ENCODE data around the gene STARD13.

The STARD13 gene

DNA sequence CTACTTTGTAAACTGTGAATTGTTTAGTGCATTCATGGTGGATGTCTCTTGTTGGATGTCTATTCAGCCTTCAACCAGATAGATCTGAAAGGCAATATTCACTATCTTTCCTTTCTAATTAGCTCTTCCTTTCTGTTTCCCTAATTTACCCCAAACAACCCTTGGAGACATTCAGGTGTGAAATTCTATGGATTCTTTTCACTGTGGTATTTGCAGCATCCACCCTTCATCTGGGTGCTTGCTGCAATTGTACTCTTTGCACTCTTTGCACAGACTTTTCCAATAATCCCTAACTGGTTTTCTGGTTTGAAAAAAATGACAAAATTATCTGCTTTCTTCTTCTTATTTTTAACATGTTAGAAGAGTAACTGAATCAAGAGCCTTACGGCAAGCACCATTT lies 212.8 kb downstream of the STARD13 start:
- H2BK12ac ChIP-seq (ENCODE audit: low read length in 2 of 2): no peak overlapping the region
- H4K91ac ChIP-seq (ENCODE audit: low read length): no peak overlapping the region
- no peak overlapping the region for H3K18ac ChIP-seq (ENCODE audit: low read depth in 1 of 2, low read length in 2 of 2)
- H3K27me3 ChIP-seq (ENCODE audit: control insufficient read depth in 1 of 2, insufficient read depth in 1 of 2, low read length in 2 of 2): no peaks in the 10 kb centered on the region
- H3K4ac ChIP-seq (ENCODE audit: low read depth in 1 of 2, low read length in 2 of 2): no peak overlapping the region
- no peaks in the 10 kb centered on the region for H3K79me1 ChIP-seq (replicated peaks; ENCODE audit: low read length, poor library complexity, severe bottlenecking)
- H3K27ac ChIP-seq (ENCODE audit: low read length, poor library complexity, severe bottlenecking): no peak overlapping the region
- H2BK5ac ChIP-seq (ENCODE audit: low read depth, low read length, poor library complexity, severe bottlenecking): no peak overlapping the region
- no peak for DNase-seq
- H3K9ac ChIP-seq (ENCODE audit: low read length): no peak overlapping the region
- H3K36me3 ChIP-seq (ENCODE audit: control insufficient read depth in 1 of 2, insufficient read depth in 2 of 2, low read depth in 1 of 2, low read length in 2 of 2): no peaks in the 10 kb centered on the region
- H3K23ac ChIP-seq (ENCODE audit: low read length in 2 of 2): no peak overlapping the region
- H2BK120ac ChIP-seq (ENCODE audit: low read depth, low read length): no peak overlapping the region
- H3K4me2 ChIP-seq (ENCODE audit: low read length, poor library complexity, severe bottlenecking): no peak overlapping the region
- 96% methylated on average over 1 of the region's 1 CpG for WGBS
- no peak overlapping the region for H2BK15ac ChIP-seq (ENCODE audit: low read depth, poor library complexity, severe bottlenecking)
- H4K8ac ChIP-seq (ENCODE audit: low read length): no peak overlapping the region
- no peaks in the 10 kb centered on the region for H3K9me3 ChIP-seq (ENCODE audit: control insufficient read depth, low read length)
- no peak overlapping the region for H2AK5ac ChIP-seq (ENCODE audit: low read length, severe bottlenecking)
- no peak overlapping the region for H2AFZ ChIP-seq (ENCODE audit: low read depth, low read length)
- H3K4me3 ChIP-seq (ENCODE audit: insufficient read depth in 1 of 2, low read depth in 1 of 2, low read length in 2 of 2): no peak overlapping the region
- no peaks in the 10 kb centered on the region for H3K4me1 ChIP-seq (ENCODE audit: control insufficient read depth, insufficient read depth, low read depth, low read length)
- H3K14ac ChIP-seq (ENCODE audit: low read length in 2 of 2): no peak overlapping the region

DNA sequence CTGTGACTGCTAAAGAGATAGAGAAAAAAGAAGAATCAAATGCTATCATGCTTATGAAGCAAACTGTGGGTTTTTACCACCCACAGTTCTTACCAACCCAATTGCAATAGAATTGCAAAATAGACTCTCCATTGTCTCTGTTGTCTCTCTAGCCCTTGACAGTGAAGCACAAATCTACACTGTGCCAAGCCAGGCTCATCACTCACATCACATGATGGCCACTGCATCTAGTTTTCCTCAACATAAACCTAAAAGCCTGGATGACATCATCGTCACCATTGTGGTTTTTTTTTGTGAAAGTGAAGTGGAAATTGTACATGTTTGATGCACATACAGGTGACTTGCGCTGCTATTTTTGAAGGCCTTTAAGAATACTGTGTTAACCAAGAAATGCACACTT lies 213.3 kb downstream of the STARD13 start:
- Histone ChIP-seq H4K8ac (ENCODE audit: low read length) (no peak overlapping the region), H3K18ac (ENCODE audit: low read depth in 1 of 2, low read length in 2 of 2) (no peak overlapping the region), H2AK5ac (ENCODE audit: low read length, severe bottlenecking) (no peak overlapping the region), H3K36me3 (ENCODE audit: control insufficient read depth in 1 of 2, insufficient read depth in 2 of 2, low read depth in 1 of 2, low read length in 2 of 2) (no peaks in the 10 kb centered on the region), H2BK5ac (ENCODE audit: low read depth, low read length, poor library complexity, severe bottlenecking) (no peak overlapping the region), H2BK120ac (ENCODE audit: low read depth, low read length) (no peak overlapping the region), H3K4ac (ENCODE audit: low read depth in 1 of 2, low read length in 2 of 2) (no peak overlapping the region), H3K4me2 (ENCODE audit: low read length, poor library complexity, severe bottlenecking) (no peak overlapping the region), H2BK15ac (ENCODE audit: low read depth, poor library complexity, severe bottlenecking) (no peak overlapping the region), H2AFZ (ENCODE audit: low read depth, low read length) (no peak overlapping the region), H4K91ac (ENCODE audit: low read length) (no peak overlapping the region), H3K9ac (ENCODE audit: low read length) (no peak overlapping the region), H3K23ac (ENCODE audit: low read length in 2 of 2) (no peak overlapping the region), H3K27me3 (ENCODE audit: control insufficient read depth in 1 of 2, insufficient read depth in 1 of 2, low read length in 2 of 2) (no peaks in the 10 kb centered on the region), H3K9me3 (ENCODE audit: control insufficient read depth, low read length) (no peaks in the 10 kb centered on the region), H3K79me1 (replicated peaks; ENCODE audit: low read length, poor library complexity, severe bottlenecking) (no peaks in the 10 kb centered on the region), H3K27ac (ENCODE audit: low read length, poor library complexity, severe bottlenecking) (no peak overlapping the region), H3K4me1 (ENCODE audit: control insufficient read depth, insufficient read depth, low read depth, low read length) (no peaks in the 10 kb centered on the region), H3K4me3 (ENCODE audit: insufficient read depth in 1 of 2, low read depth in 1 of 2, low read length in 2 of 2) (no peak overlapping the region), H2BK12ac (ENCODE audit: low read length in 2 of 2) (no peak overlapping the region), H3K14ac (ENCODE audit: low read length in 2 of 2) (no peak overlapping the region)
- WGBS: 96% methylated on average over 2 of the region's 2 CpGs
- DNase-seq: no peak

- Histone ChIP-seq H2AK5ac (ENCODE audit: low read length, severe bottlenecking) (no peak overlapping the region), H3K14ac (ENCODE audit: low read length in 2 of 2) (no peak overlapping the region), H3K36me3 (ENCODE audit: control insufficient read depth in 1 of 2, insufficient read depth in 2 of 2, low read depth in 1 of 2, low read length in 2 of 2) (no peaks in the 10 kb centered on the region), H2BK12ac (ENCODE audit: low read length in 2 of 2) (no peak overlapping the region), H3K4me2 (ENCODE audit: low read length, poor library complexity, severe bottlenecking) (no peak overlapping the region), H2BK15ac (ENCODE audit: low read depth, poor library complexity, severe bottlenecking) (no peak overlapping the region), H3K4me3 (ENCODE audit: insufficient read depth in 1 of 2, low read depth in 1 of 2, low read length in 2 of 2) (no peak overlapping the region), H2BK120ac (ENCODE audit: low read depth, low read length) (no peak overlapping the region), H2AFZ (ENCODE audit: low read depth, low read length) (no peak overlapping the region), H3K79me1 (replicated peaks; ENCODE audit: low read length, poor library complexity, severe bottlenecking) (no peaks in the 10 kb centered on the region), H3K27me3 (ENCODE audit: control insufficient read depth in 1 of 2, insufficient read depth in 1 of 2, low read length in 2 of 2) (no peaks in the 10 kb centered on the region), H3K4ac (ENCODE audit: low read depth in 1 of 2, low read length in 2 of 2) (no peak overlapping the region), H2BK5ac (ENCODE audit: low read depth, low read length, poor library complexity, severe bottlenecking) (no peak overlapping the region), H3K9ac (ENCODE audit: low read length) (no peak overlapping the region), H3K9me3 (ENCODE audit: control insufficient read depth, low read length) (no peaks in the 10 kb centered on the region), H3K4me1 (ENCODE audit: control insufficient read depth, insufficient read depth, low read depth, low read length) (no peaks in the 10 kb centered on the region), H3K27ac (ENCODE audit: low read length, poor library complexity, severe bottlenecking) (no peak overlapping the region), H3K23ac (ENCODE audit: low read length in 2 of 2) (no peak overlapping the region), H4K8ac (ENCODE audit: low read length) (no peak overlapping the region), H3K18ac (ENCODE audit: low read depth in 1 of 2, low read length in 2 of 2) (no peak overlapping the region), H4K91ac (ENCODE audit: low read length) (no peak overlapping the region)
- 79% methylated on average over 2 of the region's 2 CpGs for WGBS
- no peak for DNase-seq
Measured at GRCh38 chr13:33070713-33071112, 214.8 kb downstream of the STARD13 start.

- H2BK5ac ChIP-seq (ENCODE audit: low read depth, low read length, poor library complexity, severe bottlenecking): no peak overlapping the region
- no peaks in the 10 kb centered on the region for H3K4me1 ChIP-seq (ENCODE audit: control insufficient read depth, insufficient read depth, low read depth, low read length)
- no peaks in the 10 kb centered on the region for H3K36me3 ChIP-seq (ENCODE audit: control insufficient read depth in 1 of 2, insufficient read depth in 2 of 2, low read depth in 1 of 2, low read length in 2 of 2)
- no peaks in the 10 kb centered on the region for H3K27me3 ChIP-seq (ENCODE audit: control insufficient read depth in 1 of 2, insufficient read depth in 1 of 2, low read length in 2 of 2)
- no peak overlapping the region for H2AFZ ChIP-seq (ENCODE audit: low read depth, low read length)
- no peak overlapping the region for H3K4me2 ChIP-seq (ENCODE audit: low read length, poor library complexity, severe bottlenecking)
- H3K23ac ChIP-seq (ENCODE audit: low read length in 2 of 2): no peak overlapping the region
- H3K9me3 ChIP-seq (ENCODE audit: control insufficient read depth, low read length): no peaks in the 10 kb centered on the region
- H2AK5ac ChIP-seq (ENCODE audit: low read length, severe bottlenecking): no peak overlapping the region
- no peaks in the 10 kb centered on the region for H3K79me1 ChIP-seq (replicated peaks; ENCODE audit: low read length, poor library complexity, severe bottlenecking)
- DNase-seq: no peak
- H3K4me3 ChIP-seq (ENCODE audit: insufficient read depth in 1 of 2, low read depth in 1 of 2, low read length in 2 of 2): no peak overlapping the region
- WGBS: 100% methylated on average over 1 of the region's 2 CpGs
- H3K9ac ChIP-seq (ENCODE audit: low read length): no peak overlapping the region
- no peak overlapping the region for H3K18ac ChIP-seq (ENCODE audit: low read depth in 1 of 2, low read length in 2 of 2)
- no peak overlapping the region for H2BK15ac ChIP-seq (ENCODE audit: low read depth, poor library complexity, severe bottlenecking)
- no peak overlapping the region for H4K8ac ChIP-seq (ENCODE audit: low read length)
- H2BK120ac ChIP-seq (ENCODE audit: low read depth, low read length): no peak overlapping the region
- no peak overlapping the region for H4K91ac ChIP-seq (ENCODE audit: low read length)
- no peak overlapping the region for H3K27ac ChIP-seq (ENCODE audit: low read length, poor library complexity, severe bottlenecking)
- H3K4ac ChIP-seq (ENCODE audit: low read depth in 1 of 2, low read length in 2 of 2): no peak overlapping the region
- H2BK12ac ChIP-seq (ENCODE audit: low read length in 2 of 2): no peak overlapping the region
- no peak overlapping the region for H3K14ac ChIP-seq (ENCODE audit: low read length in 2 of 2)
Measured at GRCh38 chr13:33069365-33069764, 216.2 kb downstream of the STARD13 start.
